Naive thymus-derived CD4-positive, alpha-beta T cell (primary cell): ENCODE results near the gene SNRPD3. TPM values are rescaled to one million over a fixed set of nuclear protein-coding genes. Genes with fewer than 3 reads are reported as not detected.

ENCODE experiments used
- ATAC-seq: fragments of 150-1000 bp; cut with Tn5 transposase; 2 replicates; pipeline ENCODE4 v1.10.0; 2021; ENCODE audit warnings: mild to moderate bottlenecking, moderate library complexity
- CTCF ChIA-PET: fragments of 350-600 bp; sonication (Branson Sonifier 250); formaldehyde crosslinking; loops from one replicate; lab custom pipeline; 2021; ENCODE audit warnings: antibody characterized with exemption; lab: Charles Lee
- POLR2A ChIA-PET: fragments of 350-600 bp; sonication (Branson Sonifier 250); formaldehyde crosslinking; loops from one replicate; lab custom pipeline; 2021; ENCODE audit warnings: antibody characterized with exemption, inconsistent platforms; lab: Charles Lee
- DNase-seq, 9 donors: peaks; one replicate each; pipeline versions ENCODE4 v3.0.0 to v3.0.0-alpha.2; 2020 to 2022; ENCODE audit warnings: mixed read lengths in 1 of 9
- H3K27ac ChIP-seq: one replicate; pipeline ENCODE4 v1.7.0; 2013; ENCODE audit warnings: mild to moderate bottlenecking, low read depth, low read length, moderate library complexity
- H3K27me3 ChIP-seq, 2 donors: one replicate each; pipeline ENCODE4 v1.7.0; 2013; ENCODE audit warnings: low read length in 2 of 2, mild to moderate bottlenecking in 2 of 2, moderate library complexity in 2 of 2; ENCODE audit not compliant: control insufficient read depth in 2 of 2, insufficient read depth in 2 of 2
- H3K36me3 ChIP-seq, 3 experiments: 1 replicate in 2 of 3; 2 replicates in 1 of 3; pipeline ENCODE4 v1.7.0; 2013; ENCODE audit warnings: low read length in 3 of 3, mild to moderate bottlenecking in 3 of 3, moderate library complexity in 1 of 3; ENCODE audit not compliant: insufficient read depth in 3 of 3, control insufficient read depth in 2 of 3
- H3K4me1 ChIP-seq, 2 donors: one replicate each; pipeline ENCODE4 v1.7.0; 2013; ENCODE audit warnings: low read length in 2 of 2, mild to moderate bottlenecking in 2 of 2, moderate library complexity in 1 of 2; ENCODE audit not compliant: control insufficient read depth in 2 of 2, insufficient read depth in 2 of 2
- H3K4me3 ChIP-seq: 2 replicates; pipeline ENCODE4 v1.7.0; 2013; ENCODE audit warnings: mild to moderate bottlenecking, low read length
- H3K9me3 ChIP-seq, 3 experiments: 1 replicate in 2 of 3; 2 replicates in 1 of 3; pipeline ENCODE4 v1.7.0; 2013; ENCODE audit warnings: low read length in 3 of 3; ENCODE audit not compliant: control insufficient read depth in 2 of 3
- H3K27ac Mint-ChIP-seq, 9 donors: one replicate each; pipeline ENCODE4 v1.8.0; 2020 to 2022; ENCODE audit warnings: mixed read lengths in 9 of 9, mild to moderate bottlenecking in 8 of 9, moderate library complexity in 5 of 9, inconsistent platforms in 2 of 9
- H3K27me3 Mint-ChIP-seq, 5 donors: one replicate each; pipeline ENCODE4 v1.8.0; 2021 to 2022; ENCODE audit warnings: mixed read lengths in 5 of 5, mild to moderate bottlenecking in 1 of 5
- H3K36me3 Mint-ChIP-seq, 5 donors: one replicate each; pipeline ENCODE4 v1.8.0; 2020 to 2022; ENCODE audit warnings: mixed read lengths in 5 of 5, mild to moderate bottlenecking in 3 of 5, inconsistent platforms in 1 of 5
- H3K4me1 Mint-ChIP-seq, 7 donors: one replicate each; pipeline ENCODE4 v1.8.0; 2020 to 2022; ENCODE audit warnings: mixed read lengths in 7 of 7, mild to moderate bottlenecking in 3 of 7, inconsistent platforms in 1 of 7
- H3K4me3 Mint-ChIP-seq, 10 donors: one replicate each; pipeline ENCODE4 v1.8.0; 2020 to 2022; ENCODE audit warnings: mild to moderate bottlenecking in 10 of 10, mixed read lengths in 10 of 10, moderate library complexity in 6 of 10, inconsistent platforms in 2 of 10
- H3K9me3 Mint-ChIP-seq, 11 donors: one replicate each; pipeline ENCODE4 v1.8.0; 2020 to 2022; ENCODE audit warnings: mixed read lengths in 11 of 11, mild to moderate bottlenecking in 4 of 11, inconsistent platforms in 1 of 11, moderate library complexity in 1 of 11
- intact Hi-C, 2 donors: fragments of 100-400 bp; cut with micrococcal nuclease; formaldehyde crosslinking; loops; one replicate each; pipeline ENCODE4 v1.15.1; 2023
- polyA plus RNA-seq, 2 donors: library from polyadenylated mRNA; unstranded; fragments of 300-500 nt; fragmentation: Illumina TruSeq; gene quantifications; one replicate each; pipeline ENCODE4 v1.2.3, GENCODE V29; 2021
- total RNA-seq, 6 experiments: library from RNA in 5 of 6; stranded (reverse) in 5 of 6; gene quantifications; 1 replicate in 5 of 6; 2 replicates in 1 of 6; pipeline ENCODE4 v1.2.3 and lab custom pipeline; 2021 to 2026

Gene SNRPD3
- total and polyA plus RNA-seq, 7 experiments from 2014 or later = 47.5 to 95.1 (median 83.8) TPM

GRCh38 chr22:24584166-24584790 is 28.5 kb downstream of the SNRPD3 start:
- H3K9me3 Mint-ChIP-seq = no peaks in the 10 kb centered on the region
- no peak overlapping the region for H3K4me3 ChIP-seq
- ChIA-PET CTCF (no interaction called here), POLR2A (interaction anchor here (0.9 kb wide), 1 partner anchor 13 kb away, joined by 3 read pairs; no protein-coding TSS in a partner anchor)
- no peaks in the 10 kb centered on the region for H3K36me3 Mint-ChIP-seq
- H3K27ac Mint-ChIP-seq = no peak overlapping the region
- H3K4me1 Mint-ChIP-seq = peaks cover 0 to 6% (median 0%) of the 10 kb centered on the region in 7 donors
- peaks cover 0 to 7% (median 0%) of the 10 kb centered on the region in 3 experiments for H3K36me3 ChIP-seq
- no peaks in the 10 kb centered on the region for H3K4me1 ChIP-seq
- H3K9me3 ChIP-seq = no peaks in the 10 kb centered on the region
- H3K27ac ChIP-seq = no peak overlapping the region
- DNase-seq (no peak), ATAC-seq (no peak)
- H3K27me3 ChIP-seq = no peaks in the 10 kb centered on the region
- intact Hi-C loops = no loop called here
- no peak overlapping the region for H3K4me3 Mint-ChIP-seq
- H3K27me3 Mint-ChIP-seq = no peaks in the 10 kb centered on the region

DNA sequence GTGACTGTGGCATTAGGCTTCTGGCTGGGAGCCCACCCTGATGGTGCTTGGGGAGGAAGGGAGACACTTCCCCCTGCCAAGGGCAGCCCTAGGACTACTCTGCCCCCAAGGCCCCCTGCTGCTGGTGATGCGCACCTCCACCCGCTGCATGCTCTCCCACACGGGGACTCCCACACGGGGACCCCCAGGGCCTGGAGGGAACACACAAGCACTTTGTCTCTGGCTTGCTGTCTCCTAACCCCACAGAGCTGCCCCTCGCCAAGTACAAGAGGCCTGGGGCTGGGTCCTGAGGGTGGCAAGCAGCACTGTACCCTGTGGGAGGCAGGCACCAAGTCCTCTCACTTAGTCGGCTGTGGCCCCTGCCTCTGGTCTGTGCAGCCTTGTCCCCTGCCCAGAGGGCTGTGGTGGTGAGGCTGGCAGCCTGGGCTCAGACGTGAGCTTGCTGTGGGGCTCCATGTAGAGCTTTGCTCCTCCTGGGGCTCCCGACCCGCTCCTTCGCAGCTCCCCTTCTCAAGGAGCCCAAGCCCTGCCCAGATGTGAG is 29.1 kb downstream of the SNRPD3 start:
- no peak for ATAC-seq
- no peak overlapping the region for H3K4me3 ChIP-seq
- H3K4me1 ChIP-seq = no peaks in the 10 kb centered on the region
- no peaks in the 10 kb centered on the region for H3K9me3 Mint-ChIP-seq
- no peaks in the 10 kb centered on the region for H3K27me3 ChIP-seq
- peaks cover 0 to 7% (median 0%) of the 10 kb centered on the region in 3 experiments for H3K36me3 ChIP-seq
- H3K4me1 Mint-ChIP-seq = peaks cover 0 to 6% (median 0%) of the 10 kb centered on the region in 7 donors
- H3K27me3 Mint-ChIP-seq = no peaks in the 10 kb centered on the region
- DNase-seq = no peak
- no peaks in the 10 kb centered on the region for H3K36me3 Mint-ChIP-seq
- no peak overlapping the region for H3K4me3 Mint-ChIP-seq
- POLR2A ChIA-PET = no interaction called here
- CTCF ChIA-PET = no interaction called here
- H3K9me3 ChIP-seq = no peaks in the 10 kb centered on the region
- no peak overlapping the region for H3K27ac ChIP-seq
- intact Hi-C loops = no loop called here
- no peak overlapping the region for H3K27ac Mint-ChIP-seq

GRCh38 chr22:24585461-24585860 is 29.7 kb downstream of the SNRPD3 start:
- peaks cover 0 to 3% (median 0%) of the 10 kb centered on the region in 5 donors for H3K36me3 Mint-ChIP-seq
- H3K4me1 Mint-ChIP-seq = peaks cover 0 to 6% (median 0%) of the 10 kb centered on the region in 7 donors
- Histone ChIP-seq H3K36me3 (peaks cover 0 to 7% (median 0%) of the 10 kb centered on the region in 3 experiments), H3K27ac (no peak overlapping the region), H3K27me3 (no peaks in the 10 kb centered on the region), H3K4me3 (no peak overlapping the region), H3K9me3 (no peaks in the 10 kb centered on the region), H3K4me1 (no peaks in the 10 kb centered on the region)
- no peak overlapping the region for H3K4me3 Mint-ChIP-seq
- DNase-seq (no peak), ATAC-seq (no peak)
- POLR2A ChIA-PET = no interaction called here
- H3K9me3 Mint-ChIP-seq = no peaks in the 10 kb centered on the region
- no peak overlapping the region for H3K27ac Mint-ChIP-seq
- peaks cover 0 to under 1% (median 0%) of the 10 kb centered on the region in 5 donors for H3K27me3 Mint-ChIP-seq
- CTCF ChIA-PET = no interaction called here
- intact Hi-C loops = no loop called here

DNA sequence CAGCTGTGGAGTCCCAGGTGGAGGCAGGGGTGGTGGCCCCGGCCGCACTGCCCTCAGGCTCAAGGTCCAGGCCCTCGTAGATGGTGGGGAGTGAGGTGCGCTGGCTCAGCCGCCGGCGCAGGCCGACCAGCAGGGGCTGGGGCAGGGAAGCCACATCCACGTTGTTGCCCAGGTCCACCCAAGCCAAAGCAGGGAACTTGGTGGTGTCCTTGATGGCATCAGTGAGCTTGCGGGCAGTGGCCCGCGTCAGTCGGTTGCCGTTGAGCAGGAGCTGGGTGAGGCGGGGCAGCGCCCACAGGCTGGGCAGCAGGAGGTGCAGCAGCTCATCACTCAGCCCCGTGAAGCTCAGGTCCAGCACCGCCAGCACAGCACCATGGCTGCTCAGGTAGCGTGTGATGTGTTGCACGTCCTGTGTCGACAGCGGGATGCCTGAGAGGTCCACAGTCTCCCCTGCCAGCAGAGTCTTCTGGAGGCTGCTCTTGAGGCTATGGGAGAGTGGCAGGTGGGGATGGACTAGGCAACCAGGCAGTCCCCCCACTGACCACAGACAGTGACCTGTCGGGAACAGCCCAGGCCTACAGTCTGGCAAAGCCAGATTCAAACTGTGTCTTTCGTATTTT is 30.2 kb downstream of the SNRPD3 start:
- H3K27me3 Mint-ChIP-seq = peaks cover 0 to 6% (median 4%) of the 10 kb centered on the region in 5 donors
- POLR2A ChIA-PET = no interaction called here
- peaks cover 0 to 7% (median 0%) of the 10 kb centered on the region in 3 experiments for H3K36me3 ChIP-seq
- no peaks in the 10 kb centered on the region for H3K9me3 Mint-ChIP-seq
- peaks cover 0 to 6% (median 0%) of the 10 kb centered on the region in 7 donors for H3K4me1 Mint-ChIP-seq
- ATAC-seq (no peak), DNase-seq (no peak)
- H3K36me3 Mint-ChIP-seq = peaks cover 0 to 8% (median 0%) of the 10 kb centered on the region in 5 donors
- no peaks in the 10 kb centered on the region for H3K9me3 ChIP-seq
- no peaks in the 10 kb centered on the region for H3K27me3 ChIP-seq
- no peak overlapping the region for H3K4me3 Mint-ChIP-seq
- H3K4me1 ChIP-seq = no peaks in the 10 kb centered on the region
- no peak overlapping the region for H3K27ac Mint-ChIP-seq
- no peak overlapping the region for H3K27ac ChIP-seq
- CTCF ChIA-PET = no interaction called here
- intact Hi-C loops = no loop called here
- no peak overlapping the region for H3K4me3 ChIP-seq

GRCh38 chr22:24587251-24587650 is 31.5 kb downstream of the SNRPD3 start:
- Mint-ChIP-seq H3K36me3 (peaks cover 0 to 9% (median 0%) of the 10 kb centered on the region in 5 donors), H3K4me3 (no peak overlapping the region), H3K27me3 (peaks cover 0 to 9% (median 4%) of the 10 kb centered on the region in 5 donors), H3K4me1 (peaks cover 0 to 8% (median 2%) of the 10 kb centered on the region in 7 donors), H3K9me3 (no peaks in the 10 kb centered on the region), H3K27ac (no peak overlapping the region)
- Histone ChIP-seq H3K4me3 (no peak overlapping the region), H3K4me1 (no peaks in the 10 kb centered on the region), H3K36me3 (peaks cover 0 to 7% (median 0%) of the 10 kb centered on the region in 3 experiments), H3K9me3 (no peaks in the 10 kb centered on the region), H3K27ac (no peak overlapping the region), H3K27me3 (no peaks in the 10 kb centered on the region)
- intact Hi-C loops = no loop called here
- ChIA-PET POLR2A (no interaction called here), CTCF (no interaction called here)
- DNase-seq = no peak
- no peak for ATAC-seq

- no peaks in the 10 kb centered on the region for H3K27me3 ChIP-seq
- Mint-ChIP-seq H3K4me1 (peaks cover 0 to 12% (median 6%) of the 10 kb centered on the region in 7 donors), H3K9me3 (no peaks in the 10 kb centered on the region), H3K27me3 (peaks cover 0 to 12% (median 4%) of the 10 kb centered on the region in 5 donors), H3K27ac (no peak overlapping the region), H3K4me3 (no peak overlapping the region), H3K36me3 (peaks cover 0 to 9% (median 0%) of the 10 kb centered on the region in 5 donors)
- H3K4me3 ChIP-seq = no peak overlapping the region
- DNase-seq = no peak
- no peaks in the 10 kb centered on the region for H3K4me1 ChIP-seq
- CTCF ChIA-PET = no interaction called here
- no peak overlapping the region for H3K27ac ChIP-seq
- H3K36me3 ChIP-seq = peaks cover 0 to 7% (median 0%) of the 10 kb centered on the region in 3 experiments
- no peaks in the 10 kb centered on the region for H3K9me3 ChIP-seq
- intact Hi-C loops = no loop called here
- POLR2A ChIA-PET = no interaction called here
- no peak for ATAC-seq
Observed at GRCh38 chr22:24587948-24588347, 32.1 kb downstream of the SNRPD3 start.
